ENCODE results near the gene PAX6. TPM values are rescaled to one million over a fixed set of nuclear protein-coding genes. Genes with fewer than 3 reads are reported as not detected.

Gene PAX6
- total and polyA plus RNA-seq, 3 experiments from 2014 or later: not detected

DNA sequence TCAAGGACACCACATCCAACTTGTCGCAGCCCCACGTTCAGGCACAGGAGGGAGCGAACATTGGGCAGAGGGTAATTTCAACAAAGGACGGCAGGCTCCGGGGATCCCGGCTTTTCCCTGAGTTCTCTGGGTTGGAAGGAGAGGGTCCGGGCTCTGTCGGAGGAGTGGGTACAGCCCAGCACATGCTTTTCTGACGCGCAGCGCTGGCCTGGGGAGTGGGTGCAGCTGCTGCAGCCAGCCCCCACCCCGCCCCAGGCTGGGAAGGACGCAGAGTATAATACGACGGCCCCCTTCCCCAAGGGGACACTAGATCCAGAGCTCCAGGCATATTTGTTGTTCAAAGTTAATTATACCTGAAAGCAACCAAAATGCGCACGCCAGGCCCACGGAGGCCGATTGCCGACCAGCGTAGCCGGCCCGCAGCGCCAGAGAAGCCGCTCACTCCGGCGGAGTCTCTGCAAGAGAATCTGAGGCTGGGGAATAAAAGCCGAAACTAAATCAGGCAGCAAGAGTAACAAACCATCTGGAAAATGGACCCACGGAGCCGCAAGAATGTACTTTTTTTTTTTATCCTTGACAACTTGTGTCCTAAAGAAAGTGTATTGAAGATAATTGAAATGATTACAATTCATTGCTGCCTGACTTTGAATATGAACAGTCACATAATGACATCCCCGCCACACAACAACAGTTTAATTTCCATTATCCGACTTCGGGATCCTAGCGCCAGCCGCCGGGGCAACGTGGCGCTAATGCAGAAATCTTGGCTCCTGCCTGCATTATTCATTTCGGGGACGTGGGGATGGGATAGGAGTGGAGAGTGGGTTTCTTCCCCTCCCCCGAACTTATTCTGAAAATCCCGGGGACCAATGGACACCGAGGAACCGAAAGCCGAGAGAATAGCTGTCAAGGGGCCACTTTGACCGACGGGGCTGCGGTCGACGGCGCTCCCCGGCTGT, 14.0 kb upstream of the PAX6 start:
- Histone ChIP-seq H3K27ac (ENCODE audit: low read depth, low read length) (no peak overlapping the region), H3K9me3 (ENCODE audit: low read length) (no peaks in the 10 kb centered on the region), H3K27me3 (ENCODE audit: insufficient read depth, low read length, poor library complexity, severe bottlenecking) (peaks cover 58% of the 10 kb centered on the region), H3K4me1 (ENCODE audit: insufficient read depth, low read length) (no peaks in the 10 kb centered on the region), H3K36me3 (ENCODE audit: insufficient read depth, low read length) (no peaks in the 10 kb centered on the region), H3K4me3 (ENCODE audit: low read length) (no peak overlapping the region)
- Mint-ChIP-seq H3K27ac (peak overlapping the region in 2 of 8 donors; percentile 14 to 27), H3K4me3 (peak overlapping the region in 3 of 7 donors; percentile 23 to 48 (median 25)), H3K4me1 (peaks cover 13 to 24% (median 23%) of the 10 kb centered on the region in 3 donors), H3K36me3 (peaks cover 0 to 2% (median 0%) of the 10 kb centered on the region in 3 donors), H3K9me3 (peaks cover 0 to 19% (median 7%) of the 10 kb centered on the region in 5 donors), H3K27me3 (peaks cover 79 to 84% of the 10 kb centered on the region in 2 donors)
- no peak for DNase-seq
- ChIA-PET POLR2A (no interaction called here), CTCF (no interaction called here)

DNA sequence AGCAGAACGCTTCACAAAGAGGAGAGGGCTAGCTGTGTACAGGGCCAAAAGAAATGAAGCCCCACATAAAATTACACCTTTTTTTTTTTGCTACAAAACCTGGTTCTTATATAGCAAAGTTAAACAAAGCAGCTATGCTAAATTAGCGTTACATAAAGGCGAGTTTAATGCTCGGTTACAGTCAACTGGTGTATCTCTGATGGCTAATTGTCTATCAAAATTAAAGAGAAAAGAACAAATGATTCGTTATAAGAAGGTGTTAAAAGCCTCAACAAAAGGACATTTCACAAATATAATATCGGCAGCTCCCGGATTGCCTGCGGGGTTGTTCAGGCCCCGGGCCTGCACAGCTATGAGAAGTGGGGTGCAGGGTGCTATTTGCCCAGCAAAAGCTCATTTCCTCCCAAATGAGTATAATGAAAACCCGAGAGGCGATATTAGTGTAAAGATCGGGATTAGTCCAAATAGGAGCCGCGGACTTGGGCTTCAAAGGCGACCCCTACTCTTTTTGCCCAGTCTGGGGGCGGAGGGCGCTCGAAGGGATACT, 13.3 kb upstream of the PAX6 start:
- no peaks in the 10 kb centered on the region for H3K9me3 ChIP-seq (ENCODE audit: low read length)
- H3K36me3 ChIP-seq (ENCODE audit: insufficient read depth, low read length): no peaks in the 10 kb centered on the region
- H3K9me3 Mint-ChIP-seq: peaks cover 0 to 19% (median 9%) of the 10 kb centered on the region in 5 donors
- H3K27me3 Mint-ChIP-seq: peaks cover 74 to 82% of the 10 kb centered on the region in 2 donors
- H3K4me3 Mint-ChIP-seq: no peak overlapping the region
- ChIA-PET POLR2A (no interaction called here), CTCF (no interaction called here)
- H3K27me3 ChIP-seq (ENCODE audit: insufficient read depth, low read length, poor library complexity, severe bottlenecking): peaks cover 57% of the 10 kb centered on the region
- H3K36me3 Mint-ChIP-seq: peaks cover 0 to 2% (median 0%) of the 10 kb centered on the region in 3 donors
- H3K27ac Mint-ChIP-seq: no peak overlapping the region
- no peak overlapping the region for H3K4me3 ChIP-seq (ENCODE audit: low read length)
- H3K27ac ChIP-seq (ENCODE audit: low read depth, low read length): no peak overlapping the region
- no peaks in the 10 kb centered on the region for H3K4me1 ChIP-seq (ENCODE audit: insufficient read depth, low read length)
- no peak for DNase-seq
- peaks cover 13 to 24% (median 23%) of the 10 kb centered on the region in 3 donors for H3K4me1 Mint-ChIP-seq

DNA sequence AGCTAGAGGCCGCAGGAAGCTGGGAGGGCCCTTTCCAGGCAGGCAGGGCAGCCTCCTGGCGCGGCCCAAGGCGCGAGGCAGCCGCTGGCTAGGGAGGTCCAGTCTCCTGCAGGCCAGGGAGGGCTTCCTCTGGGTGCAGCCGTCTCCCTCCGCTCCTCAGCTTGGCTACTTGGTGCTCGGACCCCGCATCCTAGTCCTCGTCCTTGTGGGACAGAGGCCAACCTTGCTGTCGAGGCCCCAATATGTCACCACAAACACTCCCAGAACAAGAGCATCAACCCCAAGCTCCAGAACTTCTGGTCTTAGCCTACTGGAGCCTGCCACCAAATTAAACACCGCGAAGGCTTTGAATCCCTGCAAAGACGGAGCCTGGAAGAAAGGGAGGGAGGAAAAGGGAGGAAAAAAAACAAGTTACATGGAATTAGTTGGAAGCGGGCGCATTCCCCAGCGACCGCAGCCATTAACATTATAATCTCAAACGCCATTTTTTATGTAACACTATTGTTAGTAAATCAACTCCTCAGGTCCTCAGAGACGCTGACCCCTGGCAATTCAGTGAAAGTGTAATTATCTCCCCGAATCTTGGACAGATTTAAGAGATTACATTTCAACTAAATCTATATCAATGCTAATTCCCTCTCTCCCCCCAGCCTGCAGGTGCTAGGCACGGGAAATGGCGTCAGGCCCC, 12.7 kb upstream of the PAX6 start:
- Histone ChIP-seq H3K4me1 (ENCODE audit: insufficient read depth, low read length) (no peaks in the 10 kb centered on the region), H3K9me3 (ENCODE audit: low read length) (no peaks in the 10 kb centered on the region), H3K4me3 (ENCODE audit: low read length) (no peak overlapping the region), H3K27ac (ENCODE audit: low read depth, low read length) (no peak overlapping the region), H3K36me3 (ENCODE audit: insufficient read depth, low read length) (no peaks in the 10 kb centered on the region), H3K27me3 (ENCODE audit: insufficient read depth, low read length, poor library complexity, severe bottlenecking) (peaks cover 57% of the 10 kb centered on the region)
- Mint-ChIP-seq H3K36me3 (peaks cover 0 to 2% (median 0%) of the 10 kb centered on the region in 3 donors), H3K4me1 (peaks cover 13 to 24% (median 23%) of the 10 kb centered on the region in 3 donors), H3K27me3 (peaks cover 75 to 82% of the 10 kb centered on the region in 2 donors), H3K4me3 (peak overlapping the region in 1 of 7 donors; percentile 77), H3K27ac (no peak overlapping the region), H3K9me3 (peaks cover 0 to 21% (median 9%) of the 10 kb centered on the region in 5 donors)
- ChIA-PET CTCF (no interaction called here), POLR2A (no interaction called here)
- no peak for DNase-seq

DNA sequence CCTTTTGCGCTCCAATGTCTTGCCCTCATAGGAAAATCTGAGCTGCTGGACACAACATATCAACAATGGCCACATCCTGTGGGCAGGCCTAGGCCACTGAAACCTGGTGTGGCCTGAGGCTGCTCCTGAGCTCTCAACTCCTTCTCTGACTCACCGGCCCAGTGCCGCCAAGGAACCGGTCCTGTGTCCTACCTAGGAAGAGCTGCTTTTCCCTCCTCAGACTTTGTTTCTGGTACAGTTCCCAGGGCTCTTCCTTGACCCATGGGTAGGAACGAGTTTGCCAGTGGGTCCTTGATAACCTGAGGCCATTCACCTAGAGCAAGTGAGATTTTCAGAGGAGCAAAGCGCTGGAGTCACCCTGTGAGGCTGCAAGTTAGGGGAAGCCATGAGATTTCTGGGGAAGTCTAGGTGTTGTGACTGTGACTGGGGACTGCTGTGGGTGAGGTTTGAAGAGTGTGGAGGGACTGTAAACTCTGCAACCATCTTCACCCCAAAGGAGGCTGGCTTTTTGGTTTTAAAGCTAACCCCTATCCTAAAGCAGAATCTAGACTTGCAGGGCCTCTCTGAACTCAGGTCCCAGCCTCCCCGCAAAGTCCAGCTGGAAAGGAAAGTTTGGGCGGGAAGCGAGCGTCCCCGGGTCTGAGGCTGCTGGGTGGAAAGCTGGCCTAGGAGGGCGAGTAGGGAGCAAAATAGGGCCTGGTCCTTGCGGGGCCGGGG, 12.0 kb upstream of the PAX6 start:
- no peak for DNase-seq
- peaks cover 78 to 83% of the 10 kb centered on the region in 2 donors for H3K27me3 Mint-ChIP-seq
- ChIA-PET POLR2A (no interaction called here), CTCF (no interaction called here)
- peaks cover 0 to 2% (median 0%) of the 10 kb centered on the region in 3 donors for H3K36me3 Mint-ChIP-seq
- Histone ChIP-seq H3K9me3 (ENCODE audit: low read length) (no peaks in the 10 kb centered on the region), H3K27ac (ENCODE audit: low read depth, low read length) (no peak overlapping the region), H3K4me3 (ENCODE audit: low read length) (no peak overlapping the region), H3K36me3 (ENCODE audit: insufficient read depth, low read length) (no peaks in the 10 kb centered on the region), H3K27me3 (ENCODE audit: insufficient read depth, low read length, poor library complexity, severe bottlenecking) (peaks cover 62% of the 10 kb centered on the region), H3K4me1 (ENCODE audit: insufficient read depth, low read length) (no peaks in the 10 kb centered on the region)
- no peak overlapping the region for H3K4me3 Mint-ChIP-seq
- peaks cover 0 to 21% (median 9%) of the 10 kb centered on the region in 5 donors for H3K9me3 Mint-ChIP-seq
- H3K27ac Mint-ChIP-seq: no peak overlapping the region
- peaks cover 16 to 28% (median 28%) of the 10 kb centered on the region in 3 donors for H3K4me1 Mint-ChIP-seq

DNA sequence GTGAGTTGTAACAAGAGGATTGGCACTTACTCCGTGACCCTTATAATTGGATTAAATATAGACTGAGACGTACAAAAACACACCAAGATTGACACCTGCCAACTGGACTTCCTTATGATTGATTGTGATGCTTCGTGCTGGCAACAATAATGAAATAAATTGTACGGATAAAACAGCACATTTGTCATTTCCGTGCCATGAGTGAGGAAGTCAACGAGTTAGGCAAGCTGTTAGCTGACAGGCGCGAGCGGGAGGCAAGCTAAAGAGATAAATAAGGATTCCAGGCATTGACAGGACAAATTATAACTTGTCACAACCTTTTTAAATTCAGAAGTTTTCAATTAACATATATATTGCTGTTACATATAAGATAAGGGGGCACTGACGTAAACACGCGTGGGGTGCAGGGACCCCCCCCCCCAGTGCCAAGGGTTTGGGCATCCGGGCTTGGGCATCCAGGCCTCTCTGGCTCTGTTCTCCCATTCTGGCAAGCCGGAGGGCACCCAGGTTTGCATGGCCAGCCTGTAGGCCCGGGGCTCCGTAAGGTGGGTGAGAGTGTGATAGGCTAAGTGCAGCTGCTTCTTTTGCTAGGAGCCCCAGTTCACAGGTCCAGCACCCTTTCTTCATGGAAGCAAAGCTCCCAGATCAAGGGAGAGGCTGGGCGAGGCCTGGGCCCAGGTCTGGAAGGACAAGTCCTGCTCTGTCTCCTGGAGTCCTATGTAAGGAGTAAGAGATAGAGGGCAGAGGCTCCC, 11.2 kb upstream of the PAX6 start:
- Mint-ChIP-seq H3K27ac (peak overlapping the region in 1 of 8 donors; percentile 39), H3K27me3 (peaks cover 79% of the 10 kb centered on the region in 2 donors), H3K36me3 (no peaks in the 10 kb centered on the region), H3K4me3 (no peak overlapping the region), H3K9me3 (peaks cover 0 to 20% (median 7%) of the 10 kb centered on the region in 5 donors), H3K4me1 (peaks cover 14 to 23% (median 22%) of the 10 kb centered on the region in 3 donors)
- no peak for DNase-seq
- Histone ChIP-seq H3K4me3 (ENCODE audit: low read length) (no peak overlapping the region), H3K27ac (ENCODE audit: low read depth, low read length) (no peak overlapping the region), H3K9me3 (ENCODE audit: low read length) (no peaks in the 10 kb centered on the region), H3K27me3 (ENCODE audit: insufficient read depth, low read length, poor library complexity, severe bottlenecking) (peaks cover 60% of the 10 kb centered on the region), H3K4me1 (ENCODE audit: insufficient read depth, low read length) (no peaks in the 10 kb centered on the region), H3K36me3 (ENCODE audit: insufficient read depth, low read length) (no peaks in the 10 kb centered on the region)
- ChIA-PET POLR2A (no interaction called here), CTCF (no interaction called here)

DNA sequence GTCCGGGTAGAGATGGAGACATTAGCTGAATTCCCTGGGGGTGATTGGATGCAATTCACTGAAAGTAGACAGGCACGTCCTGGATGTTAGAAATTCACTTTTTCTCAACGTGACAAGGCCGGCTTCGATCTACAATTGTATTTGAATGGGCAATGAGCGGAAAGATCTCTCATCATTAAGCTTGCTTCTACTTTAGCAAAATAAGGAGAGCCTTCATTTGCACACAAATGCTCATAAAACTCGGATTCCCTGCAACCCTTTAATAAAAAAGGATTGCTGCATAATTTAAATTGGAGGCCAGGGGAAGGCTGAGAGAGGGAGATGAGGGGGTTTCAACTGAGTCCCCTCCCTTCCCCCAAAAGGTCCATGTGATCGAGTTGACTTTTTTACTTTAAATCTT, 10.6 kb upstream of the PAX6 start:
- no peaks in the 10 kb centered on the region for H3K4me1 ChIP-seq (ENCODE audit: insufficient read depth, low read length)
- H3K36me3 ChIP-seq (ENCODE audit: insufficient read depth, low read length): no peaks in the 10 kb centered on the region
- peaks cover 63% of the 10 kb centered on the region for H3K27me3 ChIP-seq (ENCODE audit: insufficient read depth, low read length, poor library complexity, severe bottlenecking)
- peaks cover 16 to 26% (median 19%) of the 10 kb centered on the region in 3 donors for H3K4me1 Mint-ChIP-seq
- ChIA-PET CTCF (no interaction called here), POLR2A (no interaction called here)
- no peak for DNase-seq
- peaks cover 0 to 18% (median 7%) of the 10 kb centered on the region in 5 donors for H3K9me3 Mint-ChIP-seq
- no peak overlapping the region for H3K27ac ChIP-seq (ENCODE audit: low read depth, low read length)
- no peaks in the 10 kb centered on the region for H3K9me3 ChIP-seq (ENCODE audit: low read length)
- no peaks in the 10 kb centered on the region for H3K36me3 Mint-ChIP-seq
- no peak overlapping the region for H3K4me3 ChIP-seq (ENCODE audit: low read length)
- peaks cover 81% of the 10 kb centered on the region in 2 donors for H3K27me3 Mint-ChIP-seq
- H3K27ac Mint-ChIP-seq: peak overlapping the region in 1 of 8 donors; percentile 39
- no peak overlapping the region for H3K4me3 Mint-ChIP-seq

DNA sequence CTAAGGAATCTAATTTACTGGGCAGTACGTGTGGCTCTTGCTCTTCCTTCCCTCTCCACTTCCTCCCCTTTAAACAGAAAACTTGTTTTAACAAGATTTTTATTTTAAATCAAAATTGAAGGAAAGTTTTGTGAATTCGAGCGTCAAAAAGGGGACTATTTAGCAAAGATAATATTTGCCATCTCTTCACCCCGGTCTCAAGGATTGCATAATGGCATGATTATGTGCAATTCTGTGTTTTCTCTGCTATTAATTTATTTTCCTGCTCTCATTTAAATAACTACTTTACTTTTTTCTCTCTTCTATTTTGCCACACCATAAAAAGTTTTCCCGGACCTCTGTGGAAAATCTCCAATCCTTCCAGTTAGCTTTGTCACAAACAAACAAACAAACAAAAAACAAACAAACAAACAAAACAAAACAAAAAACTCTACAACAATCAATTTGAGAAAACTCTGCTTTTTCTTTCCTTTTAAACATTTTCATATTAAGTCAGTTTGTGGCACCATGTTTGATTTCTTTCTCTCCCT, 10.2 kb upstream of the PAX6 start:
- peaks cover 65% of the 10 kb centered on the region for H3K27me3 ChIP-seq (ENCODE audit: insufficient read depth, low read length, poor library complexity, severe bottlenecking)
- Mint-ChIP-seq H3K4me3 (no peak overlapping the region), H3K27ac (peak overlapping the region in 1 of 8 donors; percentile 35), H3K4me1 (peaks cover 15 to 23% (median 16%) of the 10 kb centered on the region in 3 donors), H3K27me3 (peaks cover 78% of the 10 kb centered on the region in 2 donors), H3K9me3 (peaks cover 0 to 15% (median 7%) of the 10 kb centered on the region in 5 donors), H3K36me3 (no peaks in the 10 kb centered on the region)
- H3K27ac ChIP-seq (ENCODE audit: low read depth, low read length): no peak overlapping the region
- no peaks in the 10 kb centered on the region for H3K4me1 ChIP-seq (ENCODE audit: insufficient read depth, low read length)
- no peak for DNase-seq
- CTCF ChIA-PET: no interaction called here
- H3K4me3 ChIP-seq (ENCODE audit: low read length): no peak overlapping the region
- H3K36me3 ChIP-seq (ENCODE audit: insufficient read depth, low read length): no peaks in the 10 kb centered on the region
- POLR2A ChIA-PET: interaction anchor here (0.5 kb wide), 1 partner anchor 20 kb away, joined by 4 read pairs; no protein-coding TSS in a partner anchor
- H3K9me3 ChIP-seq (ENCODE audit: low read length): no peaks in the 10 kb centered on the region

Data from CD8-positive, alpha-beta memory T cell (primary cell).